MM.1S (cell line): Measurements from ENCODE around the gene EAF2.

ENCODE experiments used
- DNase-seq: peaks from one replicate; pipeline ENCODE4 v3.0.0-alpha.2; 2015
- H2AFZ ChIP-seq: fragments of 300-600 bp; sonication (generic); 2 replicates; pipeline ENCODE4 v1.6.0; 2016; ENCODE audit warnings: antibody characterized with exemption, low read length
- H3F3A ChIP-seq: fragments of 300-600 bp; sonication (generic); 2 replicates; pipeline ENCODE4 v1.6.1; 2016; ENCODE audit warnings: mild to moderate bottlenecking, antibody characterized with exemption, low read length, moderate library complexity, mixed read lengths; ENCODE audit not compliant: insufficient read depth
- H3K27ac ChIP-seq: fragments of 300-600 bp; sonication (generic); 2 replicates; pipeline ENCODE4 v1.5.1; 2016; ENCODE audit warnings: mild to moderate bottlenecking, low read length
- H3K27me3 ChIP-seq: fragments of 300-600 bp; sonication (generic); replicated peaks from 2 replicates; pipeline ENCODE4 v1.6.0; 2016; ENCODE audit warnings: low read length; ENCODE audit not compliant: insufficient read depth
- H3K36me3 ChIP-seq: fragments of 300-600 bp; sonication (generic); replicated peaks from 2 replicates; pipeline ENCODE4 v1.6.1; 2016; ENCODE audit warnings: mild to moderate bottlenecking, low read length, mixed read lengths; ENCODE audit not compliant: insufficient read depth
- H3K4me1 ChIP-seq: fragments of 300-600 bp; sonication (generic); 2 replicates; pipeline ENCODE4 v1.6.1; 2016; ENCODE audit warnings: low read length, mixed read lengths
- H3K4me2 ChIP-seq: fragments of 300-600 bp; sonication (generic); 2 replicates; pipeline ENCODE4 v1.6.0; 2016; ENCODE audit warnings: low read depth, low read length
- H3K4me3 ChIP-seq: fragments of 300-600 bp; sonication (generic); 2 replicates; pipeline ENCODE4 v1.5.1; 2016; ENCODE audit warnings: low read length, mixed read lengths
- H3K79me2 ChIP-seq: fragments of 300-600 bp; sonication (generic); 2 replicates; pipeline ENCODE4 v1.6.1; 2016; ENCODE audit warnings: mixed run types, low read length, mixed read lengths
- H3K9ac ChIP-seq: fragments of 300-600 bp; sonication (generic); 2 replicates; pipeline ENCODE4 v1.6.1; 2016; ENCODE audit warnings: low read length, mixed read lengths
- H3K9me2 ChIP-seq: fragments of 300-600 bp; sonication (generic); replicated peaks from 2 replicates; pipeline ENCODE4 v1.6.1; 2016; ENCODE audit warnings: mild to moderate bottlenecking, low read length, mixed read lengths; ENCODE audit not compliant: insufficient read depth
- H3K9me3 ChIP-seq: fragments of 300-600 bp; sonication (generic); replicated peaks from 2 replicates; pipeline ENCODE4 v1.6.1; 2016; ENCODE audit warnings: mild to moderate bottlenecking, low read length, mixed read lengths; ENCODE audit not compliant: insufficient read depth
- H4K20me1 ChIP-seq: fragments of 300-600 bp; sonication (generic); 2 replicates; pipeline ENCODE4 v1.6.1; 2016; ENCODE audit warnings: mild to moderate bottlenecking, low read length, moderate library complexity, mixed read lengths; ENCODE audit not compliant: insufficient read depth
- CTCF ChIP-seq: fragments of 300-600 bp; sonication (generic); IDR thresholded peaks from 2 replicates; pipeline ENCODE4 v1.5.1; 2016; ENCODE audit warnings: antibody characterized with exemption, low read length, mixed read lengths
- EZH2 ChIP-seq: fragments of 300-600 bp; sonication (generic); optimal IDR thresholded peaks from 2 replicates; pipeline ENCODE3; 2017; ENCODE audit warnings: low read depth, mild to moderate bottlenecking, antibody characterized with exemption, low read length, mixed read lengths
- EZH2phosphoT487 ChIP-seq: fragments of 300-600 bp; sonication (generic); IDR thresholded peaks from 2 replicates; pipeline ENCODE4 v1.6.1; 2018; ENCODE audit warnings: antibody characterized with exemption, low read length

The EAF2 gene

DNA sequence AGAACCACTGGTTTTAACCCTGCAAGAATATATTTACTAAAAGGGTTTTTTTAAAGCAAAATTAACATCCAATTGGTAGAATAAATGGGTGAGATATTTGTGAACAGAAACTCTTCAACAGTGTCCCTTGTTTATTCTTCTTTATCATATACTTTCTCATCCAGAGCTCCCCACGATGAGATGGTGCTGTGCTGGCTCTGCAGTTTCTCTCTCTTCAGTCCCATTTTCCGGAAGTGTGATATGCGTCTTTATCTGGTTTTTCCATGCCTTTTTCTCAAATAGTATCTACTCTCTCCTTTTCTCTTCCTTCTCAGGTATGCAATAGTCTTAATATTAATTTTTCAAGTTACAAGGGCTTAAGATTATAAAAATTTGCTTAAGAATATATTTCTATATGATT, 1.5 kb downstream of the EAF2 start:
- Histone ChIP-seq H3K4me2 (peak overlapping the region; percentile 80), H3K4me1 (peaks cover 17% of the 10 kb centered on the region), H3K9me2 (no peaks in the 10 kb centered on the region), H3K79me2 (peaks cover 90% of the 10 kb centered on the region), H3K9me3 (no peaks in the 10 kb centered on the region), H3K27me3 (no peaks in the 10 kb centered on the region), H3K27ac (no peak overlapping the region; the same call in 1 of the 2 replicates), H3F3A (peaks cover 3% of the 10 kb centered on the region; the same call in 1 of the 2 replicates), H3K4me3 (peak overlapping the region; percentile 89), H4K20me1 (no peaks in the 10 kb centered on the region), H3K9ac (peak overlapping the region; percentile 70; the same call in 1 of the 2 replicates), H2AFZ (no peak overlapping the region), H3K36me3 (peaks cover 4% of the 10 kb centered on the region; the same call in 1 of the 2 replicates)
- peak; percentile 12 for DNase-seq
- no peak for TF ChIP-seq EZH2phosphoT487
- no peak for TF ChIP-seq CTCF
- TF ChIP-seq EZH2 = no peak

- Histone ChIP-seq H3K9me2 (no peaks in the 10 kb centered on the region), H3K79me2 (peaks cover 87% of the 10 kb centered on the region), H3K27me3 (no peaks in the 10 kb centered on the region), H3K27ac (no peak overlapping the region), H3K4me1 (0 out of 2 replicates have a peak, but pooled peaks cover 8% of the 10 kb centered on the region), H3K9ac (no peak overlapping the region), H3K4me3 (no peak overlapping the region), H3K9me3 (no peaks in the 10 kb centered on the region), H4K20me1 (0 out of 2 replicates have a peak, but pooled peaks cover 3% of the 10 kb centered on the region), H2AFZ (no peak overlapping the region), H3K4me2 (no peak overlapping the region), H3K36me3 (peaks cover 8% of the 10 kb centered on the region; the same call in 1 of the 2 replicates), H3F3A (peaks cover 3% of the 10 kb centered on the region; the same call in 1 of the 2 replicates)
- TF ChIP-seq CTCF = no peak
- no peak for TF ChIP-seq EZH2
- TF ChIP-seq EZH2phosphoT487 = no peak
- DNase-seq = no peak
These were observed 5.0 kb downstream of the EAF2 start for GRCh38 chr3:121839962-121840361.

- Histone ChIP-seq H3K9me3 (no peaks in the 10 kb centered on the region), H3K79me2 (peaks cover 83% of the 10 kb centered on the region), H4K20me1 (peaks cover 6% of the 10 kb centered on the region; the same call in 1 of the 2 replicates), H3K4me1 (0 out of 2 replicates have a peak, but pooled peaks cover 5% of the 10 kb centered on the region), H3K4me3 (no peak overlapping the region), H2AFZ (no peak overlapping the region), H3K9me2 (no peaks in the 10 kb centered on the region), H3K4me2 (no peak overlapping the region), H3K36me3 (0 out of 2 replicates have a peak, but pooled peaks cover 8% of the 10 kb centered on the region), H3K27me3 (no peaks in the 10 kb centered on the region), H3K9ac (no peak overlapping the region), H3K27ac (no peak overlapping the region), H3F3A (no peaks in the 10 kb centered on the region)
- DNase-seq = no peak
- TF ChIP-seq EZH2phosphoT487 = no peak
- no peak for TF ChIP-seq CTCF
- TF ChIP-seq EZH2 = no peak
These were observed 9.9 kb downstream of the EAF2 start for GRCh38 chr3:121844892-121845291.
